Lower lobe of right lung (tissue), 2 donors: ENCODE measurements around the gene BRINP2. TPM values are rescaled to one million over a fixed set of nuclear protein-coding genes. Genes with fewer than 3 reads are reported as not detected.

Experiments
- ATAC-seq, 2 donors: fragments of 200-7000 bp; cut with Tn5 transposase; one replicate each; pipeline ENCODE4 v1.9.1; 2020 to 2022; ENCODE audit warnings: mild to moderate bottlenecking in 2 of 2, moderate library complexity in 2 of 2
- DNase-seq: peaks from one replicate; pipeline ENCODE4 v3.0.0-alpha.2; 2020
- H3K27ac ChIP-seq: fragments of 200-600 bp; one replicate; pipeline ENCODE4 v1.8.0; 2022
- H3K27me3 ChIP-seq: fragments of 200-600 bp; one replicate; pipeline ENCODE4 v1.8.0; 2022; ENCODE audit warnings: low read depth
- H3K36me3 ChIP-seq: fragments of 200-600 bp; one replicate; pipeline ENCODE4 v1.8.0; 2022; ENCODE audit warnings: mild to moderate bottlenecking
- H3K4me1 ChIP-seq: fragments of 200-600 bp; one replicate; pipeline ENCODE4 v1.8.0; 2022
- H3K4me3 ChIP-seq: fragments of 200-600 bp; one replicate; pipeline ENCODE4 v1.8.0; 2022; ENCODE audit warnings: mild to moderate bottlenecking
- H3K9me3 ChIP-seq: fragments of 200-600 bp; one replicate; pipeline ENCODE4 v1.8.0; 2022
- intact Hi-C: fragments of 100-400 bp; cut with DNase I; formaldehyde crosslinking; loops from one replicate; pipeline ENCODE4 v1.11.0; 2022
- total RNA-seq: library from RNA; stranded (reverse); fragmentation: NEBNext Ultra II Directional; extraction: Animal tissue kit (Norgen Biotek cat#: 25700); gene quantifications from one replicate; pipeline ENCODE4 v1.2.1, GENCODE V29; 2021
- TF ChIP-seq, protein P1 (sequence below): fragments of 200-600 bp; IDR thresholded peaks from one replicate; pipeline ENCODE4 v1.8.0; 2022; ENCODE audit warnings: antibody characterized with exemption, mild to moderate bottlenecking
- donor health status: DM: no; HTN: yes; CAD: no; lungs with severe emphysema.

Gene BRINP2
- total RNA-seq, 1 donor from 2014 or later = not detected

GRCh38 chr1:177165069-177165439 is 5.7 kb upstream of the BRINP2 start:
- H3K36me3 ChIP-seq = no peaks in the 10 kb centered on the region
- DNase-seq (no peak), ATAC-seq (no peak)
- no peaks in the 10 kb centered on the region for H3K9me3 ChIP-seq
- no peak overlapping the region for H3K27ac ChIP-seq
- intact Hi-C loops = no loop called here
- TF ChIP-seq, protein P1, sequence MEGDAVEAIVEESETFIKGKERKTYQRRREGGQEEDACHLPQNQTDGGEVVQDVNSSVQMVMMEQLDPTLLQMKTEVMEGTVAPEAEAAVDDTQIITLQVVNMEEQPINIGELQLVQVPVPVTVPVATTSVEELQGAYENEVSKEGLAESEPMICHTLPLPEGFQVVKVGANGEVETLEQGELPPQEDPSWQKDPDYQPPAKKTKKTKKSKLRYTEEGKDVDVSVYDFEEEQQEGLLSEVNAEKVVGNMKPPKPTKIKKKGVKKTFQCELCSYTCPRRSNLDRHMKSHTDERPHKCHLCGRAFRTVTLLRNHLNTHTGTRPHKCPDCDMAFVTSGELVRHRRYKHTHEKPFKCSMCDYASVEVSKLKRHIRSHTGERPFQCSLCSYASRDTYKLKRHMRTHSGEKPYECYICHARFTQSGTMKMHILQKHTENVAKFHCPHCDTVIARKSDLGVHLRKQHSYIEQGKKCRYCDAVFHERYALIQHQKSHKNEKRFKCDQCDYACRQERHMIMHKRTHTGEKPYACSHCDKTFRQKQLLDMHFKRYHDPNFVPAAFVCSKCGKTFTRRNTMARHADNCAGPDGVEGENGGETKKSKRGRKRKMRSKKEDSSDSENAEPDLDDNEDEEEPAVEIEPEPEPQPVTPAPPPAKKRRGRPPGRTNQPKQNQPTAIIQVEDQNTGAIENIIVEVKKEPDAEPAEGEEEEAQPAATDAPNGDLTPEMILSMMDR = no peak
- H3K4me1 ChIP-seq = no peaks in the 10 kb centered on the region
- peaks cover 43% of the 10 kb centered on the region for H3K27me3 ChIP-seq
- H3K4me3 ChIP-seq = no peak overlapping the region

- intact Hi-C loops = no loop called here
- ATAC-seq = no peak
- peaks cover 33% of the 10 kb centered on the region for H3K27me3 ChIP-seq
Observed at GRCh38 chr1:177171536-177172123, 872 bp downstream of the BRINP2 start.

GRCh38 chr1:177172272-177172671 is 1.5 kb downstream of the BRINP2 start:
- H3K27ac ChIP-seq = no peak overlapping the region
- H3K4me3 ChIP-seq = no peak overlapping the region
- TF ChIP-seq, protein P1 = no peak
- H3K27me3 ChIP-seq = peaks cover 31% of the 10 kb centered on the region
- H3K9me3 ChIP-seq = no peaks in the 10 kb centered on the region
- ATAC-seq (no peak), DNase-seq (no peak)
- H3K4me1 ChIP-seq = peaks cover 8% of the 10 kb centered on the region
- H3K36me3 ChIP-seq = no peaks in the 10 kb centered on the region
- intact Hi-C loops = no loop called here

More at GRCh38 chr1:177171536-177172123, 872 bp downstream of the BRINP2 start:
- TF ChIP-seq, protein P1 = no peak
- peaks cover 8% of the 10 kb centered on the region for H3K4me1 ChIP-seq
- H3K9me3 ChIP-seq = no peaks in the 10 kb centered on the region
- peak overlapping the region; percentile 37 for H3K4me3 ChIP-seq
- no peak overlapping the region for H3K27ac ChIP-seq
- H3K36me3 ChIP-seq = no peaks in the 10 kb centered on the region
- no peak for DNase-seq

DNA sequence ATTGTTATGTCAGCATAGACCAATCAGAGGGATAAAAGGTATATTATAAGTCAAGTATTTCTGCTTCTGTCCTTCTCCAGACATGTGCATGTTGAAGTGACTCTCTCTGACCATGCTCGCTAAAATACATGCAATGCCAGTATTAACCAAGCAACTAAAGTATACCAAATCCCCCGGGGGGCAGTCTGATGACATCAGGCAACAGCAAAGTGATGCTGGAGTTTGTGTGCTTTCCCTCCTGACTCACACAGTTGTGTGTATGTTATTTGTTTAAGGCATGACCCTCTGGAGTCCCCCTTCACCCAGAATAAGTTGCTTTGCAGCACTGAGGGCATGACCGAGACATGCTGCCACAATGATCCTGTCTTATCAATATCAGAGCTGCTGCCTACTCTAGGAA is 2.1 kb downstream of the BRINP2 start:
- no peaks in the 10 kb centered on the region for H3K9me3 ChIP-seq
- H3K4me1 ChIP-seq = peaks cover 8% of the 10 kb centered on the region
- H3K4me3 ChIP-seq = no peak overlapping the region
- TF ChIP-seq, protein P1 = no peak
- intact Hi-C loops = no loop called here
- H3K27ac ChIP-seq = no peak overlapping the region
- ATAC-seq (no peak), DNase-seq (no peak)
- H3K27me3 ChIP-seq = peaks cover 31% of the 10 kb centered on the region
- no peaks in the 10 kb centered on the region for H3K36me3 ChIP-seq

DNA sequence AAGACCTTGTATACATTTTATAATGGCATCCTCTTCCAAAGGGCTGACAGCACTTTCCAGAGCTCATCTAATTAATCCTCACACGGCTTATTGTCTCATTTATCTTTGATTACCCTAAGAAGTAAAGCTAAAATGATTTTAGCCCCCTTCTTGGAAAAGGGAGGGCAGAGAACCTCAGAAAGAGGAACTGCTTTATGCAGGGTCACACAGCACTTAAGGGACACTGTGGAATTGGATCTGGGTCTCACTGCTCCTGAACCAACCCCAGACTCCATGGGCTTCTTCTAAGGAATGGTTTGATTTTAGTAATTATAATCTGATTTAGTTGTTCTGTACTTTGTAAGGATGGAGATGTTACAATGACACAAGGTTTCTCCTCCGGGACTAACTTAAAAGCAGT is 3.2 kb downstream of the BRINP2 start:
- H3K9me3 ChIP-seq = no peaks in the 10 kb centered on the region
- H3K4me3 ChIP-seq = no peak overlapping the region
- ATAC-seq (no peak), DNase-seq (no peak)
- TF ChIP-seq, protein P1 = no peak
- peaks cover 35% of the 10 kb centered on the region for H3K27me3 ChIP-seq
- peaks cover 8% of the 10 kb centered on the region for H3K4me1 ChIP-seq
- intact Hi-C loops = no loop called here
- H3K27ac ChIP-seq = no peak overlapping the region
- no peaks in the 10 kb centered on the region for H3K36me3 ChIP-seq
